ENCODE data around the gene GGT6. TPM values are rescaled to one million over a fixed set of nuclear protein-coding genes. Genes with fewer than 3 reads are reported as not detected.

Gene GGT6
- total RNA-seq, 6 experiments from 2014 or later: not detected

GRCh38 chr17:4573115-4573514 lies 12.7 kb upstream of the GGT6 start:
- H3K4me1 Mint-ChIP-seq (ENCODE audit: low read depth): no peaks in the 10 kb centered on the region
- DNase-seq: no peak
- H3K4me3 Mint-ChIP-seq: no peak overlapping the region
- peaks cover 28% of the 10 kb centered on the region for H3K27me3 Mint-ChIP-seq (ENCODE audit: insufficient read depth)
- H3K36me3 Mint-ChIP-seq (ENCODE audit: low read depth): no peaks in the 10 kb centered on the region
- no peak overlapping the region for H3K27ac Mint-ChIP-seq
- H3K9me3 Mint-ChIP-seq: no peaks in the 10 kb centered on the region
- no peak for TF ChIP-seq CTCF (IDR thresholded peaks at IDR 0.05)

GRCh38 chr17:4572131-4572530 lies 11.8 kb upstream of the GGT6 start:
- H3K27ac Mint-ChIP-seq: no peak overlapping the region
- DNase-seq: no peak
- H3K9me3 Mint-ChIP-seq: no peaks in the 10 kb centered on the region

GRCh38 chr17:4569591-4569990 lies 9.2 kb upstream of the GGT6 start:
- TF ChIP-seq CTCF (IDR thresholded peaks at IDR 0.05): no peak
- Mint-ChIP-seq H3K27me3 (ENCODE audit: insufficient read depth) (peaks cover 23% of the 10 kb centered on the region), H3K4me3 (no peak overlapping the region), H3K9me3 (no peaks in the 10 kb centered on the region), H3K36me3 (ENCODE audit: low read depth) (no peaks in the 10 kb centered on the region), H3K4me1 (ENCODE audit: low read depth) (peaks cover 8% of the 10 kb centered on the region), H3K27ac (no peak overlapping the region)
- no peak for DNase-seq

More at GRCh38 chr17:4572131-4572530, 11.8 kb upstream of the GGT6 start:
- Mint-ChIP-seq H3K4me1 (ENCODE audit: low read depth) (no peaks in the 10 kb centered on the region), H3K27me3 (ENCODE audit: insufficient read depth) (peaks cover 29% of the 10 kb centered on the region), H3K36me3 (ENCODE audit: low read depth) (no peaks in the 10 kb centered on the region), H3K4me3 (no peak overlapping the region)
- TF ChIP-seq CTCF (IDR thresholded peaks at IDR 0.05): no peak

GRCh38 chr17:4566785-4567184 lies 6.4 kb upstream of the GGT6 start:
- Mint-ChIP-seq H3K4me1 (ENCODE audit: low read depth) (peaks cover 20% of the 10 kb centered on the region), H3K27me3 (ENCODE audit: insufficient read depth) (peaks cover 19% of the 10 kb centered on the region), H3K36me3 (ENCODE audit: low read depth) (no peaks in the 10 kb centered on the region), H3K9me3 (no peaks in the 10 kb centered on the region), H3K4me3 (no peak overlapping the region), H3K27ac (no peak overlapping the region)
- DNase-seq: peak; percentile 24
- peak; percentile 86 for TF ChIP-seq CTCF (IDR thresholded peaks at IDR 0.05)

GRCh38 chr17:4565209-4566141 lies 5.1 kb upstream of the GGT6 start:
- H3K27me3 Mint-ChIP-seq (ENCODE audit: insufficient read depth): peaks cover 19% of the 10 kb centered on the region
- H3K9me3 Mint-ChIP-seq: no peaks in the 10 kb centered on the region
- DNase-seq: peak; percentile 65
- TF ChIP-seq CTCF (IDR thresholded peaks at IDR 0.05): peak; percentile 83
- H3K4me3 Mint-ChIP-seq: no peak overlapping the region; the same call in 1 of the 2 replicates
- no peak overlapping the region for H3K27ac Mint-ChIP-seq
- no peaks in the 10 kb centered on the region for H3K36me3 Mint-ChIP-seq (ENCODE audit: low read depth)
- peaks cover 20% of the 10 kb centered on the region for H3K4me1 Mint-ChIP-seq (ENCODE audit: low read depth)
